Caco-2 (cell line): ENCODE results near the gene SLAMF1. TPM values are rescaled to one million over a fixed set of nuclear protein-coding genes. Genes with fewer than 3 reads are reported as not detected.
"Not testable (repeated sequence)": the region's sequence is repeated elsewhere in the genome, so short reads cannot be mapped to it uniquely, and the experiment has no call there.

Experiments used
- BruUV-seq: library from RNA; stranded (reverse); fragments of 400-500 nt; replicated peaks from 2 replicates; lab custom pipeline; 2021; lab: Mats Ljungman, UMichigan
- CTCF ChIA-PET: fragments of 300-600 bp; sonication (Branson Sonifier 250); formaldehyde crosslinking; loops from one replicate; lab custom pipeline; 2022; ENCODE audit warnings: antibody characterized with exemption; lab: Charles Lee
- POLR2A ChIA-PET: fragments of 300-600 bp; sonication (Branson Sonifier 250); formaldehyde crosslinking; loops from one replicate; lab custom pipeline; 2022; ENCODE audit warnings: antibody characterized with exemption; lab: Charles Lee
- DNase-seq, 2 experiments: peaks; one replicate each; pipeline versions ENCODE4 v3.0.0 to v3.0.0-alpha.2; 2020 to 2022
- H3K27me3 ChIP-seq: replicated peaks from 2 replicates; pipeline ENCODE4 v1.6.0; 2011; ENCODE audit warnings: low read length; ENCODE audit not compliant: control insufficient read depth, insufficient read depth
- H3K36me3 ChIP-seq: 2 replicates; pipeline ENCODE4 v1.5.1; 2011; ENCODE audit warnings: low read length; ENCODE audit not compliant: control insufficient read depth, insufficient read depth
- H3K4me1 ChIP-seq: fragments of 250-450 bp; sonication (Bioruptor Pico); 2 replicates; pipeline ENCODE4 v1.5.1; 2020; ENCODE audit warnings: mild to moderate bottlenecking
- H3K4me3 ChIP-seq: 2 replicates; pipeline ENCODE4 v1.5.1; 2011; ENCODE audit warnings: low read depth, mild to moderate bottlenecking, control low read depth, low read length
- H3K9me3 ChIP-seq: fragments of 250-450 bp; sonication (Bioruptor Pico); 2 replicates; pipeline ENCODE4 v1.5.1; 2020; ENCODE audit warnings: mild to moderate bottlenecking, moderate library complexity
- H3K27ac Mint-ChIP-seq: one replicate; pipeline ENCODE4 v1.8.0; 2022; ENCODE audit warnings: mixed read lengths; ENCODE audit not compliant: unreplicated experiment
- H3K27me3 Mint-ChIP-seq: one replicate; pipeline ENCODE4 v1.8.0; 2022; ENCODE audit warnings: mixed read lengths; ENCODE audit not compliant: insufficient read depth, unreplicated experiment
- H3K36me3 Mint-ChIP-seq: one replicate; pipeline ENCODE4 v1.8.0; 2022; ENCODE audit warnings: mild to moderate bottlenecking, mixed read lengths; ENCODE audit not compliant: insufficient read depth, unreplicated experiment
- H3K4me1 Mint-ChIP-seq: one replicate; pipeline ENCODE4 v1.8.0; 2022; ENCODE audit warnings: low read depth, mixed read lengths; ENCODE audit not compliant: unreplicated experiment
- H3K4me3 Mint-ChIP-seq: one replicate; pipeline ENCODE4 v1.8.0; 2022; ENCODE audit warnings: mild to moderate bottlenecking, moderate library complexity, mixed read lengths; ENCODE audit not compliant: unreplicated experiment
- H3K9me3 Mint-ChIP-seq: one replicate; pipeline ENCODE4 v1.8.0; 2022; ENCODE audit warnings: mixed read lengths; ENCODE audit not compliant: unreplicated experiment
- CTCF ChIP-seq, 2 experiments: fragments of 200-600 bp in 1 of 2; IDR thresholded peaks; 1 replicate in 1 of 2; 2 replicates in 1 of 2; pipeline versions ENCODE4 v1.5.1 to v1.8.0; 2011 to 2022; ENCODE audit warnings: antibody characterized with exemption in 1 of 2, control low read depth in 1 of 2, inconsistent platforms in 1 of 2, low read depth in 1 of 2, low read length in 1 of 2, mild to moderate bottlenecking in 1 of 2, moderate library complexity in 1 of 2; ENCODE audit not compliant: insufficient read depth in 1 of 2, severe bottlenecking in 1 of 2, unreplicated experiment in 1 of 2
- intact Hi-C: fragments of 100-400 bp; cut with micrococcal nuclease; formaldehyde crosslinking; loops from one replicate; pipeline ENCODE4 v1.10.0; 2022; ENCODE audit not compliant: unreplicated experiment
- total RNA-seq: library from RNA; stranded (reverse); gene quantifications from 2 replicates; pipeline ENCODE4 v1.2.3, GENCODE V29; 2022

SLAMF1 gene
- total RNA-seq, 1 experiment from 2014 or later = not detected

- no peak for DNase-seq
- no peak for TF ChIP-seq CTCF (IDR thresholded peaks at IDR 0.05; ENCODE audit: insufficient read depth in 1 of 2, low read depth in 1 of 2, low read length in 1 of 2, severe bottlenecking in 1 of 2, unreplicated experiment in 1 of 2)
- Mint-ChIP-seq H3K4me1 (no peaks in the 10 kb centered on the region), H3K4me3 (no peak overlapping the region), H3K27ac (no peak overlapping the region), H3K27me3 (peaks cover 21% of the 10 kb centered on the region), H3K36me3 (no peaks in the 10 kb centered on the region), H3K9me3 (no peaks in the 10 kb centered on the region)
- Histone ChIP-seq H3K9me3 (peaks cover 11% of the 10 kb centered on the region), H3K36me3 (no peaks in the 10 kb centered on the region), H3K4me3 (no peak overlapping the region), H3K27me3 (no peaks in the 10 kb centered on the region), H3K4me1 (no peaks in the 10 kb centered on the region)
- ChIA-PET POLR2A (no interaction called here), CTCF (no interaction called here)
- intact Hi-C loops = no loop called here
- no TSS peak for BruUV-seq
Measured at GRCh38 chr1:160567341-160567740, 79.5 kb downstream of the SLAMF1 start.

DNA sequence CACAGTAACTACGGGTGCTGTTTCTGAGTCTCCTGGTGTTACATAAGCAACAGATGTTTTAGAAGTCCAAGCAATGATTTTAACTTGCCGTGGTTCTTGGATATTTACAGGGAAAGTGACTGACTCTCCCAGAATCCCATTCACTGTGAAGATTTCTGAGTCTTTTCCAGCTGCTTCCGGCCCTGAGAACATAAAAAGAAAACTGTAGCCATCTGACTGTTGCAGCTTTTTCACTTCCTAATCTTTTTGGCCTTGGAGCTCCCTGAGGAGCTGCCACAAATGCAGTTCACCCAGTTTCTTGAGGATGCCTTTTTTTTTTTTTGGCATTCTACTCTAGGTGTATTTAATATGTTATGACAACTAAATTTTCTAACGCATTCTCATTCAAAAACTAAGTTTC is 81.3 kb downstream of the SLAMF1 start:
- no TSS peak for BruUV-seq

DNA sequence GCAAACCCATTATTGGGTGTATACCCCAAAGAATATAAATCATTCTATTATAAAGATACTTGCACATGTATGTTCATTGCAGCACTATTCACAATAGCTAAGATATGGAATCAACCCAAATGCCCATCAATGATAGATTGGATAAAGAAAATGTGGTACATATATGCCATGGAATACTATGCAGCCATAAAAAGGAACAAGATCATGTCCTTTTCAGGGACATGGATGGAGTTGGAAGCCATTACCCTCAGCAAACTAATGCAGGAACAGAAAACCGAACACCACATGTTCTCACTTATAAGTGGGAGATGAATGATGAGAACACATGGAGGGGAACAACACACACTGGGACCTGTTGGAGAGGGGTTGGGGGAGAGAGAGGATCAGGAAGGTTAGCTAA is 83.6 kb downstream of the SLAMF1 start:
- intact Hi-C loops, BruUV-seq, H3K36me3 Mint-ChIP-seq, H3K4me3 ChIP-seq, DNase-seq, H3K9me3 Mint-ChIP-seq, H3K27me3 ChIP-seq, H3K27me3 Mint-ChIP-seq, H3K4me3 Mint-ChIP-seq, H3K36me3 ChIP-seq, CTCF ChIA-PET, H3K4me1 ChIP-seq, H3K27ac Mint-ChIP-seq, H3K4me1 Mint-ChIP-seq: not testable (repeated sequence)
- peaks cover 11% of the 10 kb centered on the region for H3K9me3 ChIP-seq
- POLR2A ChIA-PET = interaction anchor here (0.7 kb wide), 1 partner anchor 8 kb away, joined by 6 read pairs; no protein-coding TSS in a partner anchor

More for the DNA sequence above, 81.3 kb downstream of the SLAMF1 start:
- H3K27me3 ChIP-seq = no peaks in the 10 kb centered on the region
- peaks cover 11% of the 10 kb centered on the region for H3K9me3 ChIP-seq
- no peaks in the 10 kb centered on the region for H3K4me1 ChIP-seq
- POLR2A ChIA-PET = no interaction called here
- no peak for TF ChIP-seq CTCF (IDR thresholded peaks at IDR 0.05; ENCODE audit: insufficient read depth in 1 of 2, low read depth in 1 of 2, low read length in 1 of 2, severe bottlenecking in 1 of 2, unreplicated experiment in 1 of 2)
- H3K27me3 Mint-ChIP-seq = peaks cover 10% of the 10 kb centered on the region
- intact Hi-C loops = no loop called here
- CTCF ChIA-PET = no interaction called here
- no peak overlapping the region for H3K4me3 ChIP-seq
- no peak overlapping the region for H3K4me3 Mint-ChIP-seq
- H3K9me3 Mint-ChIP-seq = no peaks in the 10 kb centered on the region
- no peak for DNase-seq
- H3K4me1 Mint-ChIP-seq = no peaks in the 10 kb centered on the region
- H3K27ac Mint-ChIP-seq = no peak overlapping the region
- H3K36me3 ChIP-seq = no peaks in the 10 kb centered on the region
- no peaks in the 10 kb centered on the region for H3K36me3 Mint-ChIP-seq

DNA sequence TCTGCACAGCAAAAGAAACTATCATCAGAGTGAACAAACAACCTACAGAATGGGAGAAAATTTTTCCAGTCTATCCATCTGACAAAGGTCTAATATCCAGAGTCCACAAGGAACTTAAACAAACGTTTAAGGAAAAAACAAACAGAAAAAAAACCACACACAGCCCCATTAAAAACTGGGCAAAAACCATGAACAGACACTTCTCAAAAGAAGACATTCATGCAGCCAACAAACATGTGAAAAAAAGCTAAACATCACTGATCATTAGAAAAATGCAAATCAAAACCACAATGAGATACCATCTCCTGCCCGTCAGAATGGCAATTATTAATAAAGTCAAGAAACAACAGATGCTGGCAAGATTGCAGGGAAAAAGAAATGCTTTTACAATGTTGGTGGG is 84.1 kb downstream of the SLAMF1 start:
- H3K4me1 Mint-ChIP-seq, H3K36me3 Mint-ChIP-seq, H3K27me3 ChIP-seq, DNase-seq, H3K9me3 Mint-ChIP-seq, BruUV-seq, CTCF ChIA-PET, H3K27me3 Mint-ChIP-seq, intact Hi-C loops, H3K4me3 ChIP-seq, H3K4me3 Mint-ChIP-seq, H3K27ac Mint-ChIP-seq, H3K4me1 ChIP-seq, H3K36me3 ChIP-seq: not testable (repeated sequence)
- POLR2A ChIA-PET = interaction anchor here (0.7 kb wide), 1 partner anchor 8 kb away, joined by 6 read pairs; no protein-coding TSS in a partner anchor
- peaks cover 11% of the 10 kb centered on the region for H3K9me3 ChIP-seq
